ENCODE measurements around the gene SACS.

The SACS gene

DNA sequence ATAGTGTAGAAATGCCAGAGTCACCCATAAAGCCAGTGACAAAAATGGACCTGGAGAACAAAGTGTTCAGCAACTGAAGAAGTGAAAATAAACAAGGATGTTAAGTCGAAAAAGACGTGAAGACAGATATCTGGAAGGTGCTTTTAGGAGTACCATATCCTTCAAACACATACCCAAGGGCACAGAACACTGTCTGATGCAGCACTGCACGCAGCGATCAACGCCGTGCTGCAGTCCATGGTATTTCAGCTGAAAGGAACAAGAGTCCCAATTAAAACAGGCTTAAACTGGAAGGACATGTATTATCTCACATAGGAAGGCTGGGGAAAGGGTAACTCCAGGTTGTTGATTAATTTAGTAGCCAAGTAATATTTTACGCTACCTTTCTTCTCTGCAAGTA lies 144.5 kb downstream of the SACS start:
- no peak for DNase-seq (ENCODE audit: low read depth)

DNA sequence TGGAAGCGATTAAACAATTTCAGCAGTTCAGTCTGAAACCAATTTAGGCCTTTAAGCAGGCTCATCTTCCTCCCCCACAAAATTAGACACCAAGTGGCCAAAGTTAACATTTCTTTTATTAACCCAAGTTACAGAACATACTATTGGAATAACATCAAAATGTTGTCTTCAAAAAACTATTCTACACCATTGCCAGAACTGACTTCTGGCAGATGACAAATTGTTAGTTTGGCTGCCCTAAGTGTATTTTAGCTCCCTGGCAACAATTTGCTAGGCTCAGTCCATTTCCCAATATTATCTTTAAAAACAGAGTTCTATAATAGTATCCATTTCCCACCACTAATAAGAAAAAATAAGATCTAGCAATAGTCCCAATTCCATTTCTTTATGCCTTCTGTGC lies 144.9 kb downstream of the SACS start:
- DNase-seq (ENCODE audit: low read depth), result no peak

DNA sequence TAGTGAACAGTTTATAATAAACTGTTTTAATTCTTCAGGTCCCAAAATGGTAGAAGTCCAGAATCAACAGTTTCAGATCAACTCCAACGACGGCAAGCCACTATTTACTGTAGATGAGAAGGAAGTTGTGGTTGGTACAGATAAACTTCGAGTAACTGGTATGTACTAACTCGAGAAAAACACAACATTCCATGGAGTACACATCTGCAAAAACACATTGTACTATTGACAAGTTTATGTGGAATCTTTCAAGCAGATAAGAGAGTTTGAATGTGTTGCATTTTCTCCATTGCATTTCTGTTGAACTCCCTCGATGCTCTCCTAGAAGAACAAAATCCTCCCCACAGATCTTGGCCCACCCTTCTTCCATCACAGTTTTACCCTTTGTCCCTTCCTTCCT lies 154.2 kb downstream of the SACS start:
- no peak for DNase-seq (ENCODE audit: low read depth)

Measured in non-pigmented ciliary epithelial cell (primary cell).